K562 (cell line): ENCODE results near the gene NRXN3. TPM values are rescaled to one million over a fixed set of nuclear protein-coding genes. Genes with fewer than 3 reads are reported as not detected.

ENCODE experiments used
- ATAC-seq: fragments of 200-7000 bp; cut with Tn5 transposase; 3 replicates; pipeline ENCODE4 v1.9.1; 2020; ENCODE audit warnings: moderate library complexity
- BruUV-seq: library from RNA; stranded (reverse); fragments of 400-500 nt; replicated peaks from 2 replicates; lab custom pipeline; 2021; lab: Mats Ljungman, UMichigan
- CTCF ChIA-PET: fragments of 300-600 bp; formaldehyde crosslinking; extraction: SDS; loops from one replicate; lab custom pipeline; 2021; ENCODE audit warnings: low intra/inter-chr PET ratio; lab: Yijun Ruan, JAX
- POLR2A ChIA-PET: fragments of 300-600, 350-650 bp; sonication (Branson Sonifier 250); formaldehyde crosslinking; extraction: SDS; loops from one replicate; lab custom pipeline; 2021; ENCODE audit warnings: antibody characterized with exemption, inconsistent platforms; lab: Yijun Ruan, JAX
- DNase-seq, 4 experiments: peaks; one replicate each; pipeline versions ENCODE4 v3.0.0 to v3.0.0-alpha.2; 2011 to 2018; ENCODE audit warnings: low spot score in 3 of 4, mixed read lengths in 3 of 4; ENCODE audit errors: extremely low read depth in 1 of 4
- FAIRE-seq: peaks from 2 replicates; lab custom pipeline; 2011; peaks lifted over from hg19 to GRCh38; lab: Jason Lieb, UNC
- H2AFZ ChIP-seq: 2 replicates; pipeline ENCODE4 v1.6.0; 2011; ENCODE audit warnings: low read depth, low read length, control low read depth, inconsistent platforms
- H3K27ac ChIP-seq: fragments of 200-600 bp; 3 replicates; pipeline ENCODE4 v1.8.0; 2011; ENCODE audit warnings: low read depth, mild to moderate bottlenecking, control low read depth, inconsistent platforms, low read length, moderate library complexity, mixed read lengths; ENCODE audit errors: extremely low read depth
- H3K27me3 ChIP-seq, 2 experiments: fragments of 300-600 bp in 1 of 2; 2 replicates in 1 of 2; 3 replicates in 1 of 2; pipeline versions ENCODE4 v1.6.0 to v1.8.0; 2011; ENCODE audit warnings: inconsistent platforms in 2 of 2, low read length in 2 of 2, mild to moderate bottlenecking in 1 of 2, mixed read lengths in 1 of 2, moderate library complexity in 1 of 2; ENCODE audit not compliant: control insufficient read depth in 2 of 2, insufficient read depth in 2 of 2
- H3K36me3 ChIP-seq: fragments of 300-600 bp; 3 replicates; pipeline ENCODE4 v1.8.0; 2011; ENCODE audit warnings: mild to moderate bottlenecking, low read length, inconsistent platforms; ENCODE audit not compliant: control insufficient read depth, insufficient read depth
- H3K4me1 ChIP-seq, 2 experiments: fragments of 200-600 bp in 1 of 2; replicated peaks in 1 of 2; 2 replicates in 1 of 2; 3 replicates in 1 of 2; pipeline versions ENCODE4 v1.5.1 to v1.8.0; 2011; ENCODE audit warnings: inconsistent platforms in 2 of 2, low read length in 2 of 2, mild to moderate bottlenecking in 1 of 2, mixed read lengths in 1 of 2, moderate library complexity in 1 of 2; ENCODE audit not compliant: control insufficient read depth in 2 of 2, insufficient read depth in 2 of 2
- H3K4me2 ChIP-seq: 2 replicates; pipeline ENCODE4 v1.6.1; 2011; ENCODE audit warnings: low read length, control low read depth, inconsistent platforms, mixed read lengths; ENCODE audit not compliant: insufficient read depth
- H3K4me3 ChIP-seq: fragments of 200-600 bp; sonication (generic), shearing (Covaris generic); 2 replicates; pipeline ENCODE4 v1.5.1; 2016; ENCODE audit warnings: control low read depth, inconsistent platforms
- H3K79me2 ChIP-seq: fragments of 200-600 bp; 3 replicates; pipeline ENCODE4 v1.8.0; 2011; ENCODE audit warnings: low read length, inconsistent platforms; ENCODE audit not compliant: control insufficient read depth, insufficient read depth
- H3K9ac ChIP-seq, 2 experiments: 2 replicates each; pipeline versions ENCODE4 v1.6.0 to v1.6.1; 2011; ENCODE audit warnings: low read depth in 2 of 2, low read length in 2 of 2, control low read depth in 1 of 2, inconsistent platforms in 1 of 2, mild to moderate bottlenecking in 1 of 2, mixed read lengths in 1 of 2; ENCODE audit not compliant: insufficient read depth in 1 of 2
- H3K9me1 ChIP-seq: one replicate; pipeline ENCODE4 v1.6.0; 2011; ENCODE audit warnings: inconsistent platforms, mild to moderate bottlenecking, low read length, moderate library complexity; ENCODE audit not compliant: control insufficient read depth, insufficient read depth
- H3K9me3 ChIP-seq: replicated peaks from 2 replicates; pipeline ENCODE4 v1.5.1; 2011; ENCODE audit warnings: low read depth, low read length, inconsistent platforms; ENCODE audit not compliant: control insufficient read depth, insufficient read depth
- H4K20me1 ChIP-seq: replicated peaks from 2 replicates; pipeline ENCODE4 v1.6.1; 2011; ENCODE audit warnings: low read length, inconsistent platforms, mixed read lengths; ENCODE audit not compliant: control insufficient read depth, insufficient read depth
- BACH1 ChIP-seq: fragments of 200-800 bp; sonication (Bioruptor generic); IDR thresholded peaks from 2 replicates; pipeline ENCODE4 v1.6.1; 2016; ENCODE audit warnings: missing genetic modification characterization, missing compliant biosample characterization
- CBFA2T2 ChIP-seq: fragments of 450-650 bp; conservative IDR thresholded peaks from 2 replicates; pipeline ENCODE4 v1.6.1; 2017; ENCODE audit warnings: mild to moderate bottlenecking
- CBX1 ChIP-seq: sonication (generic); IDR thresholded peaks from 2 replicates; pipeline ENCODE4 v1.6.1; 2016; ENCODE audit warnings: antibody characterized with exemption, low read depth, mild to moderate bottlenecking
- CHD4 ChIP-seq: fragments of 200-600 bp; sonication (generic); IDR thresholded peaks from 3 replicates; pipeline ENCODE4 v1.6.1; 2012; ENCODE audit warnings: low read depth, mild to moderate bottlenecking, mixed read lengths, low read length, inconsistent platforms; ENCODE audit not compliant: insufficient read depth, insufficient replicate concordance, poor library complexity, severe bottlenecking
- COPS2 ChIP-seq: fragments of 450-650 bp; conservative IDR thresholded peaks from 2 replicates; pipeline ENCODE4 v1.6.1; 2016; ENCODE audit warnings: mild to moderate bottlenecking, moderate library complexity
- MCM7 ChIP-seq, 2 experiments: fragments of 450-650 bp; IDR thresholded peaks; 2 replicates each; pipeline ENCODE4 v1.6.1; 2016 to 2018
- MED1 ChIP-seq: sonication (generic); formaldehyde crosslinking; IDR thresholded peaks from 2 replicates; pipeline ENCODE4 v1.8.1; 2023; ENCODE audit warnings: missing genetic modification reagents, borderline replicate concordance
- PHB ChIP-seq: fragments of 250-450 bp; sonication (Bioruptor Pico); IDR thresholded peaks from 2 replicates; pipeline ENCODE4 v1.5.0; 2021
- POLR2AphosphoS2 ChIP-seq: IDR thresholded peaks from 2 replicates; pipeline ENCODE4 v1.6.1; 2012; ENCODE audit warnings: low read length, improper control_type of control experiment
- RFX5 ChIP-seq: IDR thresholded peaks from 2 replicates; pipeline ENCODE4 v1.6.1; 2011; ENCODE audit warnings: low read depth, mild to moderate bottlenecking, improper control_type of control experiment, low read length
- SIN3A ChIP-seq, 2 experiments: fragments of 150-350 bp in 1 of 2; IDR thresholded peaks; 2 replicates each; pipeline ENCODE4 v1.6.1; 2011 to 2016; ENCODE audit warnings: borderline replicate concordance in 2 of 2, low read depth in 2 of 2, low read length in 2 of 2, mild to moderate bottlenecking in 2 of 2, moderate library complexity in 2 of 2; ENCODE audit not compliant: control insufficient read depth in 1 of 2
- SIN3B ChIP-seq: fragments of 450-650 bp; IDR thresholded peaks from 2 replicates; pipeline ENCODE4 v1.6.1; 2017; ENCODE audit warnings: low read depth, mild to moderate bottlenecking, moderate library complexity
- SMAD2 ChIP-seq: fragments of 150-350 bp; IDR thresholded peaks from 2 replicates; pipeline ENCODE4 v1.6.1; 2014; ENCODE audit warnings: low read depth, mild to moderate bottlenecking, low read length
- ZBTB8A ChIP-seq: fragments of 450-650 bp; IDR thresholded peaks from 2 replicates; pipeline ENCODE4 v1.6.1; 2018; ENCODE audit warnings: mild to moderate bottlenecking, moderate library complexity; ENCODE audit not compliant: partially characterized antibody
- ZFX ChIP-seq: sonication (generic); formaldehyde crosslinking; IDR thresholded peaks from 2 replicates; pipeline ENCODE4 v1.8.0; 2022; ENCODE audit warnings: mild to moderate bottlenecking, missing genetic modification reagents, moderate library complexity
- WGBS: fragments of 100-300 bp; shearing (Covaris generic); methylation state at CpG from one replicate; pipeline ENCODE4 v1.1.6; 2016; ENCODE audit warnings: low coverage, mixed read lengths; ENCODE audit not compliant: insufficient coverage; ENCODE audit errors: missing lambda C conversion rate; 5-methylcytosine and 5-hydroxymethylcytosine counted together
- in situ Hi-C: fragments of 300-500 bp; cut with MboI; formaldehyde crosslinking; loops from 4 replicates; pipeline ENCODE4 v1.15.0; 2018; ENCODE audit warnings: inconsistent platforms, mixed read lengths
- intact Hi-C: fragments of 100-400 bp; cut with micrococcal nuclease; formaldehyde crosslinking; loops from 2 replicates; pipeline ENCODE4 v1.14.2; 2022
- polyA plus RNA-seq, 8 experiments: library from polyadenylated mRNA; depleted of rRNA in 4 of 8; stranded (reverse) in 5 of 8; unstranded in 3 of 8; fragments of >200 nt; fragmentation: Nextera tagmentation in 2 of 8; fragmentation: Illumina TruSeq in 1 of 8; extraction: Ambion mirVana in 2 of 8; extraction: Trizol in 1 of 8; gene quantifications; 2 replicates each; pipeline versions ENCODE4 v1.2.1 to v1.2.3, GENCODE V29; 2011 to 2014; ENCODE audit warnings: inconsistent platforms in 1 of 8, missing spikeins in 1 of 8
- total RNA-seq, 7 experiments: library from RNA; depleted of rRNA in 6 of 7; stranded (reverse); fragments of >200 nt in 6 of 7; fragmentation: Illumina TruSeq in 2 of 7; extraction: Trizol in 2 of 7; gene quantifications; 2 replicates each; pipeline versions ENCODE4 v1.2.1 to v1.2.3, GENCODE V29; 2011 to 2021; ENCODE audit warnings: low replicate concordance in 1 of 7
- TF ChIP-seq, protein P1 (sequence below): sonication (generic); formaldehyde crosslinking; IDR thresholded peaks from 2 replicates; pipeline ENCODE4 v1.9.0; 2022; ENCODE audit warnings: mild to moderate bottlenecking, missing genetic modification reagents
- TF ChIP-seq, protein P2 (sequence below): sonication (generic); formaldehyde crosslinking; IDR thresholded peaks from 2 replicates; pipeline ENCODE4 v1.8.0; 2022; ENCODE audit warnings: missing genetic modification reagents, mild to moderate bottlenecking, moderate library complexity, borderline replicate concordance

Gene NRXN3
- total and polyA plus RNA-seq, 9 of the 15 experiments (the other 6 are each of a cell fraction or from before 2014, with no cell fraction given) = 0.09 TPM; not detected in 8

DNA sequence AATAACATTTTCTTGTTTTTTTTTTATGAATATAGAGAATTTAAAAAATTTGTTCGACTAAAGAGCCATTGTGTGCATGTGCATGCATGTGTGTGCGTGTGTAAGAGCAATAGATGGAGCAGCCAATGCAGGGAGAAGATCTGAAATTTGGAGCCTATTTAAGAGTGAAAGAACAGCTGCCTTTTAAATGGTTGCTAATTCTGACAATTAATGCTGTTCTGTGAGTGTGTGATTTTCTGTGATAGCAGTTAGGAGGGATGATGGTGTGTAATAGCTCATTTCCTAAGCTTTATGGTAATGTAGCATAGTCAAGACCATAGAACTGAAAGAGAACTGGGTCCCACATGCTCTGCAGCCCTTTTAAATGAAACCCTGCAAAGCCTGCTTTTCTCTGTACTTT, 137.9 kb downstream of the NRXN3 start:
- intact Hi-C loops = no loop called here
- H3K4me2 ChIP-seq = no peak overlapping the region
- in situ Hi-C loops = no loop called here
- no peaks in the 10 kb centered on the region; a peak in 1 of 5 replicates for H3K27me3 ChIP-seq
- DNase-seq = no peak
- H2AFZ ChIP-seq = no peak overlapping the region
- POLR2A ChIA-PET = interaction anchor here (1.1 kb wide), 1 partner anchor 8 kb away, joined by 3 read pairs; no protein-coding TSS in a partner anchor
- CTCF ChIA-PET = no interaction called here
- FAIRE-seq = no peak
- H3K9me1 ChIP-seq = no peaks in the 10 kb centered on the region
- TF ChIP-seq, protein P1, sequence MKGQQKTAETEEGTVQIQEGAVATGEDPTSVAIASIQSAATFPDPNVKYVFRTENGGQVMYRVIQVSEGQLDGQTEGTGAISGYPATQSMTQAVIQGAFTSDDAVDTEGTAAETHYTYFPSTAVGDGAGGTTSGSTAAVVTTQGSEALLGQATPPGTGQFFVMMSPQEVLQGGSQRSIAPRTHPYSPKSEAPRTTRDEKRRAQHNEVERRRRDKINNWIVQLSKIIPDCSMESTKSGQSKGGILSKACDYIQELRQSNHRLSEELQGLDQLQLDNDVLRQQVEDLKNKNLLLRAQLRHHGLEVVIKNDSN (CRISPR knock-in tag) = no peak
- TF ChIP-seq, protein P2, sequence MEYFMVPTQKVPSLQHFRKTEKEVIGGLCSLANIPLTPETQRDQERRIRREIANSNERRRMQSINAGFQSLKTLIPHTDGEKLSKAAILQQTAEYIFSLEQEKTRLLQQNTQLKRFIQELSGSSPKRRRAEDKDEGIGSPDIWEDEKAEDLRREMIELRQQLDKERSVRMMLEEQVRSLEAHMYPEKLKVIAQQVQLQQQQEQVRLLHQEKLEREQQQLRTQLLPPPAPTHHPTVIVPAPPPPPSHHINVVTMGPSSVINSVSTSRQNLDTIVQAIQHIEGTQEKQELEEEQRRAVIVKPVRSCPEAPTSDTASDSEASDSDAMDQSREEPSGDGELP (CRISPR knock-in tag) = no peak
- no peak for TF ChIP-seq CBFA2T2
- no peaks in the 10 kb centered on the region for H3K36me3 ChIP-seq
- H3K79me2 ChIP-seq = no peaks in the 10 kb centered on the region
- no TSS peak for BruUV-seq
- no peaks in the 10 kb centered on the region for H3K4me1 ChIP-seq
- no peaks in the 10 kb centered on the region for H4K20me1 ChIP-seq
- no peak overlapping the region for H3K27ac ChIP-seq
- H3K4me3 ChIP-seq = no peak overlapping the region
- H3K9me3 ChIP-seq = no peaks in the 10 kb centered on the region
- H3K9ac ChIP-seq = no peak overlapping the region
- no peak for ATAC-seq
- 0% methylated on average over 2 of the region's 2 CpGs for WGBS

DNA sequence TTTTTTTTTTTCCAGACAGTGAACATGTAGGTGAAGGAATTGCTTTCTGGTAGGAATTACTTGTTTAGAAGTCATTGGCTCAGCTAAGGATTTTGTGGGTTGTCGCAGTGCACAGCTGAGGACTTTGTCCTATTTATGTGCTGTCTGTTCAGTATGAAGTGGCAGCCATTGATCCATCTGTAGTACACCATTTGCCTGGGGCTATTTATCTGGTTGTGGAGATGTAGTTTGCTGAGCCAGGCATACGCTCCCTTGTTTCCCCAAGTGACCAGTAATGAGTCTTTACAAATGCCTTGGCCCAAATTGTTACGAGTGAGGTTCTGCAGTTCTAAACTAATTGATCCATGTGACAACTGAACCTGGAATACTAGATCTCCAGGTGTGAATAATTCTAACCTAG, 140.1 kb downstream of the NRXN3 start:
- in situ Hi-C loops = no loop called here
- Histone ChIP-seq H3K9me1 (no peaks in the 10 kb centered on the region), H3K9ac (no peak overlapping the region), H3K4me2 (no peak overlapping the region), H4K20me1 (no peaks in the 10 kb centered on the region), H3K4me1 (peaks cover 0 to 2% of the 10 kb centered on the region in 2 experiments; a peak in 3 of 5 replicates), H3K4me3 (no peak overlapping the region), H3K27ac (no peak overlapping the region), H2AFZ (no peak overlapping the region), H3K79me2 (no peaks in the 10 kb centered on the region), H3K36me3 (no peaks in the 10 kb centered on the region), H3K9me3 (no peaks in the 10 kb centered on the region), H3K27me3 (no peaks in the 10 kb centered on the region; a peak in 1 of 5 replicates)
- DNase-seq (no peak), ATAC-seq (no peak), FAIRE-seq (no peak)
- ChIA-PET POLR2A (no interaction called here), CTCF (no interaction called here)
- no TSS peak for BruUV-seq
- intact Hi-C loops = no loop called here
- 2% methylated on average over 3 of the region's 3 CpGs for WGBS
- TF ChIP-seq PHB (CRISPR knock-in tag) (no peak), CBX1 (no peak), MED1 (CRISPR knock-in tag) (no peak), MCM7 (IDR thresholded peaks at IDR 0.05) (no peak), SMAD2 (no peak), ZBTB8A (no peak), ZFX (CRISPR knock-in tag) (no peak), CHD4 (no peak), RFX5 (no peak), SIN3B (no peak), SIN3A (IDR thresholded peaks at IDR 0.05; ENCODE audit: borderline replicate concordance in 2 of 2, control insufficient read depth in 1 of 2, low read depth in 2 of 2, low read length in 2 of 2) (no peak), COPS2 (no peak), BACH1 (tag) (no peak), POLR2AphosphoS2 (no peak)
